Neural cell (in vitro differentiated cells): Measurements from ENCODE around the gene RSPO3. TPM values are rescaled to one million over a fixed set of nuclear protein-coding genes. Genes with fewer than 3 reads are reported as not detected.

Experiments used
- H2AFZ ChIP-seq: fragments of 200-600, 300-800 bp; sonication (generic), shearing (Covaris generic); 2 replicates; pipeline ENCODE4 v1.6.0; 2014; ENCODE audit warnings: low read depth, mild to moderate bottlenecking, antibody characterized with exemption, low read length, moderate library complexity
- H3F3A ChIP-seq: fragments of 200-600 bp; shearing (Covaris generic); 2 replicates; pipeline ENCODE4 v1.6.1; 2016; ENCODE audit warnings: mild to moderate bottlenecking, moderate library complexity, mixed read lengths, antibody characterized with exemption, low read length; ENCODE audit not compliant: insufficient read depth, poor library complexity, severe bottlenecking
- H3K27ac ChIP-seq: fragments of 200-600, 300-800 bp; sonication (generic), shearing (Covaris generic); 2 replicates; pipeline ENCODE4 v1.5.1; 2014; ENCODE audit warnings: mild to moderate bottlenecking, low read length, moderate library complexity
- H3K27me3 ChIP-seq: fragments of 300-800, 200-600 bp; sonication (generic), shearing (Covaris generic); 2 replicates; pipeline ENCODE4 v1.6.0; 2014; ENCODE audit warnings: mild to moderate bottlenecking, low read depth, low read length, moderate library complexity; ENCODE audit not compliant: insufficient read depth
- H3K36me3 ChIP-seq: fragments of 300-800, 200-600 bp; sonication (generic), shearing (Covaris generic); 2 replicates; pipeline ENCODE4 v1.5.1; 2014; ENCODE audit warnings: mild to moderate bottlenecking, antibody characterized with exemption, low read length, moderate library complexity; ENCODE audit not compliant: insufficient read depth
- H3K4me2 ChIP-seq: fragments of 300-800, 200-600 bp; sonication (generic), shearing (Covaris generic); 2 replicates; pipeline ENCODE4 v1.6.0; 2014; ENCODE audit warnings: mild to moderate bottlenecking, low read length
- H3K4me3 ChIP-seq: fragments of 300-800, 200-600 bp; sonication (generic), shearing (Covaris generic); 2 replicates; pipeline ENCODE4 v1.5.1; 2014; ENCODE audit warnings: mild to moderate bottlenecking, low read length, moderate library complexity
- H3K79me2 ChIP-seq: fragments of 200-600 bp; shearing (Covaris generic); replicated peaks from 2 replicates; pipeline ENCODE4 v1.6.0; 2014; ENCODE audit warnings: mild to moderate bottlenecking, low read length, moderate library complexity; ENCODE audit not compliant: insufficient read depth
- H3K9ac ChIP-seq: fragments of 300-800, 200-600 bp; sonication (generic), shearing (Covaris generic); 2 replicates; pipeline ENCODE4 v1.6.1; 2016; ENCODE audit warnings: mild to moderate bottlenecking, low read length, mixed read lengths
- H3K9me2 ChIP-seq: fragments of 200-600 bp; shearing (Covaris generic); 2 replicates; pipeline ENCODE4 v1.6.1; 2016; ENCODE audit warnings: mild to moderate bottlenecking, low read length, mixed read lengths; ENCODE audit not compliant: insufficient read depth
- H3K9me3 ChIP-seq: fragments of 200-600, 300-800 bp; sonication (generic), shearing (Covaris generic); 2 replicates; pipeline ENCODE4 v1.6.1; 2016; ENCODE audit warnings: mild to moderate bottlenecking, mixed run types, low read length, moderate library complexity, mixed read lengths
- H4K20me1 ChIP-seq: fragments of 200-600 bp; shearing (Covaris generic); 2 replicates; pipeline ENCODE4 v1.6.1; 2016; ENCODE audit warnings: mild to moderate bottlenecking, mixed run types; ENCODE audit not compliant: insufficient read depth
- EP300 ChIP-seq: fragments of 450-650 bp; conservative IDR thresholded peaks from 2 replicates; pipeline ENCODE4 v1.6.1; 2014; ENCODE audit warnings: antibody characterized with exemption, mild to moderate bottlenecking, moderate library complexity; ENCODE audit not compliant: poor library complexity, severe bottlenecking
- EZH2 ChIP-seq: fragments of 200-600, 300-800 bp; shearing (Covaris generic), sonication (generic); IDR thresholded peaks from 2 replicates; pipeline ENCODE4 v1.6.1; 2014; ENCODE audit warnings: antibody characterized with exemption, low read length, borderline replicate concordance, mild to moderate bottlenecking; ENCODE audit not compliant: insufficient read depth, poor library complexity, severe bottlenecking
- MXI1 ChIP-seq: fragments of 450-650 bp; conservative IDR thresholded peaks from 2 replicates; pipeline ENCODE4 v1.6.1; 2014; ENCODE audit warnings: antibody characterized with exemption, mild to moderate bottlenecking; ENCODE audit not compliant: poor library complexity, severe bottlenecking
- POLR2AphosphoS5 ChIP-seq: IDR thresholded peaks from 2 replicates; pipeline ENCODE4 v1.6.1; 2012
- RAD21 ChIP-seq: fragments of 450-650 bp; conservative IDR thresholded peaks from 2 replicates; pipeline ENCODE4 v1.6.1; 2014; ENCODE audit warnings: antibody characterized with exemption, mild to moderate bottlenecking, moderate library complexity
- SMC3 ChIP-seq: fragments of 450-650 bp; conservative IDR thresholded peaks from 2 replicates; pipeline ENCODE4 v1.6.1; 2014; ENCODE audit warnings: antibody characterized with exemption, mild to moderate bottlenecking, moderate library complexity; ENCODE audit not compliant: poor library complexity
- TAF1 ChIP-seq: IDR thresholded peaks from 2 replicates; pipeline ENCODE4 v1.6.1; 2012; ENCODE audit warnings: low read depth
- polyA plus RNA-seq: library from polyadenylated mRNA; depleted of rRNA; stranded (reverse); fragments of >200 nt; gene quantifications from 2 replicates; pipeline ENCODE4 v1.2.3, GENCODE V29; 2014
- TF ChIP-seq, protein P1 (sequence below): fragments of 450-650 bp; IDR thresholded peaks from 2 replicates; pipeline ENCODE4 v1.5.1; 2014; ENCODE audit warnings: antibody characterized with exemption, mild to moderate bottlenecking, moderate library complexity; ENCODE audit not compliant: poor library complexity, severe bottlenecking
- TF ChIP-seq, protein P2 (sequence below): IDR thresholded peaks from 2 replicates; pipeline ENCODE4 v1.6.1; 2012; ENCODE audit warnings: borderline replicate concordance

RSPO3 gene
- polyA plus RNA-seq, 1 donor from 2014 or later: 0.48 TPM

DNA sequence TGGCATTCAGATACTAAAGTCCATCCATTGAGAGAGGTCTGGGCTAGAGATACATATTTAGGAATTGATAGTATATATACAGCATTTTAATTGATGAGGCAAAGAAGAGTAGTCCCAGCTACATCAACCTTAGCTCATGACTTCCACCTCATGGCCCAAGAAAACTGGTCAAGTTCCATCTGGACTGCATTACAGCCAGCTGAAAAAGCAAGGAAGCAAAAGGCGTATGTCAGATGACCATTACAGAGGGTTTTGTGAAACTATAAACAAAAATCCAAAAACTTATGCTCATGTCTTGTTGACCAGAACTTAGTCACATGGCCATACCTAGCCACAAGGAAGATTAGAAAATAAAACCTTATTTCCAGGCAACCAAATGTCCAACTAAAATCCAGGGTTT lies 101.4 kb downstream of the RSPO3 start:
- Histone ChIP-seq H3K9me2 (no peaks in the 10 kb centered on the region), H3K27me3 (no peaks in the 10 kb centered on the region), H4K20me1 (no peaks in the 10 kb centered on the region), H3K36me3 (no peaks in the 10 kb centered on the region), H2AFZ (no peak overlapping the region), H3K79me2 (no peaks in the 10 kb centered on the region), H3K4me3 (no peak overlapping the region), H3K9ac (no peak overlapping the region), H3F3A (no peaks in the 10 kb centered on the region), H3K9me3 (no peaks in the 10 kb centered on the region), H3K4me2 (no peak overlapping the region), H3K27ac (no peak overlapping the region)
- TF ChIP-seq SMC3: no peak
- TF ChIP-seq TAF1: no peak
- TF ChIP-seq, protein P1, sequence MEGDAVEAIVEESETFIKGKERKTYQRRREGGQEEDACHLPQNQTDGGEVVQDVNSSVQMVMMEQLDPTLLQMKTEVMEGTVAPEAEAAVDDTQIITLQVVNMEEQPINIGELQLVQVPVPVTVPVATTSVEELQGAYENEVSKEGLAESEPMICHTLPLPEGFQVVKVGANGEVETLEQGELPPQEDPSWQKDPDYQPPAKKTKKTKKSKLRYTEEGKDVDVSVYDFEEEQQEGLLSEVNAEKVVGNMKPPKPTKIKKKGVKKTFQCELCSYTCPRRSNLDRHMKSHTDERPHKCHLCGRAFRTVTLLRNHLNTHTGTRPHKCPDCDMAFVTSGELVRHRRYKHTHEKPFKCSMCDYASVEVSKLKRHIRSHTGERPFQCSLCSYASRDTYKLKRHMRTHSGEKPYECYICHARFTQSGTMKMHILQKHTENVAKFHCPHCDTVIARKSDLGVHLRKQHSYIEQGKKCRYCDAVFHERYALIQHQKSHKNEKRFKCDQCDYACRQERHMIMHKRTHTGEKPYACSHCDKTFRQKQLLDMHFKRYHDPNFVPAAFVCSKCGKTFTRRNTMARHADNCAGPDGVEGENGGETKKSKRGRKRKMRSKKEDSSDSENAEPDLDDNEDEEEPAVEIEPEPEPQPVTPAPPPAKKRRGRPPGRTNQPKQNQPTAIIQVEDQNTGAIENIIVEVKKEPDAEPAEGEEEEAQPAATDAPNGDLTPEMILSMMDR: no peak
- TF ChIP-seq MXI1: no peak
- no peak for TF ChIP-seq RAD21
- TF ChIP-seq, protein P2, sequence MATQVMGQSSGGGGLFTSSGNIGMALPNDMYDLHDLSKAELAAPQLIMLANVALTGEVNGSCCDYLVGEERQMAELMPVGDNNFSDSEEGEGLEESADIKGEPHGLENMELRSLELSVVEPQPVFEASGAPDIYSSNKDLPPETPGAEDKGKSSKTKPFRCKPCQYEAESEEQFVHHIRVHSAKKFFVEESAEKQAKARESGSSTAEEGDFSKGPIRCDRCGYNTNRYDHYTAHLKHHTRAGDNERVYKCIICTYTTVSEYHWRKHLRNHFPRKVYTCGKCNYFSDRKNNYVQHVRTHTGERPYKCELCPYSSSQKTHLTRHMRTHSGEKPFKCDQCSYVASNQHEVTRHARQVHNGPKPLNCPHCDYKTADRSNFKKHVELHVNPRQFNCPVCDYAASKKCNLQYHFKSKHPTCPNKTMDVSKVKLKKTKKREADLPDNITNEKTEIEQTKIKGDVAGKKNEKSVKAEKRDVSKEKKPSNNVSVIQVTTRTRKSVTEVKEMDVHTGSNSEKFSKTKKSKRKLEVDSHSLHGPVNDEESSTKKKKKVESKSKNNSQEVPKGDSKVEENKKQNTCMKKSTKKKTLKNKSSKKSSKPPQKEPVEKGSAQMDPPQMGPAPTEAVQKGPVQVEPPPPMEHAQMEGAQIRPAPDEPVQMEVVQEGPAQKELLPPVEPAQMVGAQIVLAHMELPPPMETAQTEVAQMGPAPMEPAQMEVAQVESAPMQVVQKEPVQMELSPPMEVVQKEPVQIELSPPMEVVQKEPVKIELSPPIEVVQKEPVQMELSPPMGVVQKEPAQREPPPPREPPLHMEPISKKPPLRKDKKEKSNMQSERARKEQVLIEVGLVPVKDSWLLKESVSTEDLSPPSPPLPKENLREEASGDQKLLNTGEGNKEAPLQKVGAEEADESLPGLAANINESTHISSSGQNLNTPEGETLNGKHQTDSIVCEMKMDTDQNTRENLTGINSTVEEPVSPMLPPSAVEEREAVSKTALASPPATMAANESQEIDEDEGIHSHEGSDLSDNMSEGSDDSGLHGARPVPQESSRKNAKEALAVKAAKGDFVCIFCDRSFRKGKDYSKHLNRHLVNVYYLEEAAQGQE: no peak
- no peak for TF ChIP-seq EZH2
- no peak for TF ChIP-seq EP300
- TF ChIP-seq POLR2AphosphoS5: no peak

DNA sequence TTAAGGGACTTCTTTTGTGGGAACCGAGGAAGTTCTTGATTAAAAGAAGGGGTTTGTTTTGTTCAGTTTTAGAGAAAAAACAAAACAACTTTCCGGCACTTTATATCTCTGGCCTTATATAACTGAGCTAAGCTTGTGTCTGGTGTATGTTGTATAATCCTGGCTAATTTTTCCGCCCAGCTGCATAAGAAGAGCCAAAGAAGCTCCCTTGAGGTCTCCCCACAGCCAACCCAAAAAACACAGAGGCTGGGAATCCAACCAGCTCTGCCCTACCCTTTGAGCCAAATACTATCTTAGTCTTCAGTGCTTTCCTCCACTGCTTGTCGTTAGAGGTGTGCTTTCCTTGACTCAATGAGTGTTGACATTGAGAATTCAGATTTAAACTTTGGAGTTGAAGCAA lies 102.7 kb downstream of the RSPO3 start:
- no peaks in the 10 kb centered on the region for H3K79me2 ChIP-seq
- H2AFZ ChIP-seq: no peak overlapping the region

More for the DNA sequence above, 102.7 kb downstream of the RSPO3 start:
- no peak overlapping the region for H3K4me3 ChIP-seq
- TF ChIP-seq MXI1: no peak
- no peak for TF ChIP-seq EP300
- TF ChIP-seq, protein P1: no peak
- TF ChIP-seq, protein P2: no peak
- TF ChIP-seq TAF1: no peak
- TF ChIP-seq EZH2: no peak
- TF ChIP-seq SMC3: no peak
- no peak for TF ChIP-seq RAD21
- no peak for TF ChIP-seq POLR2AphosphoS5
- no peaks in the 10 kb centered on the region for H3K27me3 ChIP-seq
- H4K20me1 ChIP-seq: no peaks in the 10 kb centered on the region
- no peaks in the 10 kb centered on the region for H3K9me3 ChIP-seq
- H3K27ac ChIP-seq: no peak overlapping the region
- no peaks in the 10 kb centered on the region for H3K9me2 ChIP-seq
- H3K36me3 ChIP-seq: no peaks in the 10 kb centered on the region
- H3F3A ChIP-seq: no peaks in the 10 kb centered on the region
- no peak overlapping the region for H3K4me2 ChIP-seq
- no peak overlapping the region for H3K9ac ChIP-seq
